HG03135 (cell line): ENCODE measurements around the gene PTGS1.

Source experiments
- ATAC-seq: cut with Tn5 transposase; IDR thresholded peaks from one replicate; pipeline ENCODE4 v1.9.1; 2021; ENCODE audit warnings: mild to moderate bottlenecking, moderate library complexity; ENCODE audit not compliant: unreplicated experiment

PTGS1 gene

GRCh38 chr9:122372856-122373845, 2.3 kb downstream of the PTGS1 start:
- ATAC-seq, result no peak

GRCh38 chr9:122374885-122375420, 4.1 kb downstream of the PTGS1 start:
- no peak for ATAC-seq

GRCh38 chr9:122376796-122377195, 6.0 kb downstream of the PTGS1 start:
- ATAC-seq, result no peak

GRCh38 chr9:122377241-122378164, 6.7 kb downstream of the PTGS1 start:
- no peak for ATAC-seq

DNA sequence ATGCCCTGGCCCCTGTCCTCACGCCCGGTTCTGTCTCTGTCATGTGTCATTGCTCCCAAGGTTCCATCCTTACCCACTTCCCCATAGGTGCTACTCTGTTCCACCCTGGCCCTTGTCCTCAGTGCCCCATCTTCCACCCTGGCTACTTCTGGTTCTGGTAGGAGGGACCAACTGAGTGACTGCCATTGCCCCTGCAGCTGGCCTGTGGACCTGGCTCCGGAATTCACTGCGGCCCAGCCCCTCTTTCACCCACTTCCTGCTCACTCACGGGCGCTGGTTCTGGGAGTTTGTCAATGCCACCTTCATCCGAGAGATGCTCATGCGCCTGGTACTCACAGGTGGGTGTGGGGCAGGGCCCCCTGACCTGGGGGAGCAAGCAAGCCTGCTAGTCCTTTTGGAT, 7.4 kb downstream of the PTGS1 start:
- ATAC-seq, result no peak

- ATAC-seq, result no peak
Measured at GRCh38 chr9:122379340-122379739, 8.5 kb downstream of the PTGS1 start.

DNA sequence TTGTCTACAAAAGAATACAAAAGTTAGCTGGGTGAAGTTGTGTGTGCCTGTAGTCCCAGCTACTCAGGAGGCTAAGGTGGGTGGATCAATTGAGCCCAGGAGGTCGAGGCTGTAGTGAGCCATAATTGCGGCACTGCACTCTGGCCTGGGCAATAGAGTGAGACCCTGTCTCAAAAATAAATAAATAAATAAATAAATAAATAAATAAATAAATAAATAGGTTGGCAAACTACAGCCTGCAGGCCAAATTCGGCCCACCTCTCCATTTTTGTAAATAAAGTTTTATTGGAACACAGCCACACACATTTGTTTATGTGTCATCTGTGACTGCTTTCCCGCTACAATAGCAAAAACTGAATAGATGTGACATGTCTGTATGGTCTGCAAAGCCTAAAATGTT, 9.5 kb downstream of the PTGS1 start:
- ATAC-seq, result no peak

DNA sequence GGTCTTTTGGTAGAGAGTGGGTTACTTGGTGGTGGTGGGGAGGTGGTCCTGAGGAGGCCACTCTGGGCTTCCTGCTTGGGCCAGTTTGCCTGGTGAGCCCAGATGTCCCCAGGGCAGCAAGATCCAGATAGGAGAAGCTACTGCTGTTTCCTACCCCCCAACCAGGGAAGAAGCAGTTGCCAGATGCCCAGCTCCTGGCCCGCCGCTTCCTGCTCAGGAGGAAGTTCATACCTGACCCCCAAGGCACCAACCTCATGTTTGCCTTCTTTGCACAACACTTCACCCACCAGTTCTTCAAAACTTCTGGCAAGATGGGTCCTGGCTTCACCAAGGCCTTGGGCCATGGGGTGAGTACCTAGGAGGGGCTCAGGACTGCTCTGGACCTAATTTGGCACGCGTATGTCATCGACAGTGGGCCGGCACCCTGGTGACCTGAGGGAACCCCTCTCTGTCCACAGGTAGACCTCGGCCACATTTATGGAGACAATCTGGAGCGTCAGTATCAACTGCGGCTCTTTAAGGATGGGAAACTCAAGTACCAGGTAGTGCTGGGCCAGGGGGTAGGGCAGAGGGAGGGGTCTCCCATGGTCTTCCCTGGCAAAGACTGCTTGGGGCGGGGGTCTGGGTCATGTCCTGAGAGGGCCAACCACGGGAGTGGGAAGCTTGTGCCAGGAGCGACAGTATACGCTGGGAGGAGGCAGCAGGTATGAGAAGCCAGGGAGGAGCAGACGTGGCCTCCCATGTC, 10.6 kb downstream of the PTGS1 start:
- no peak for ATAC-seq

DNA sequence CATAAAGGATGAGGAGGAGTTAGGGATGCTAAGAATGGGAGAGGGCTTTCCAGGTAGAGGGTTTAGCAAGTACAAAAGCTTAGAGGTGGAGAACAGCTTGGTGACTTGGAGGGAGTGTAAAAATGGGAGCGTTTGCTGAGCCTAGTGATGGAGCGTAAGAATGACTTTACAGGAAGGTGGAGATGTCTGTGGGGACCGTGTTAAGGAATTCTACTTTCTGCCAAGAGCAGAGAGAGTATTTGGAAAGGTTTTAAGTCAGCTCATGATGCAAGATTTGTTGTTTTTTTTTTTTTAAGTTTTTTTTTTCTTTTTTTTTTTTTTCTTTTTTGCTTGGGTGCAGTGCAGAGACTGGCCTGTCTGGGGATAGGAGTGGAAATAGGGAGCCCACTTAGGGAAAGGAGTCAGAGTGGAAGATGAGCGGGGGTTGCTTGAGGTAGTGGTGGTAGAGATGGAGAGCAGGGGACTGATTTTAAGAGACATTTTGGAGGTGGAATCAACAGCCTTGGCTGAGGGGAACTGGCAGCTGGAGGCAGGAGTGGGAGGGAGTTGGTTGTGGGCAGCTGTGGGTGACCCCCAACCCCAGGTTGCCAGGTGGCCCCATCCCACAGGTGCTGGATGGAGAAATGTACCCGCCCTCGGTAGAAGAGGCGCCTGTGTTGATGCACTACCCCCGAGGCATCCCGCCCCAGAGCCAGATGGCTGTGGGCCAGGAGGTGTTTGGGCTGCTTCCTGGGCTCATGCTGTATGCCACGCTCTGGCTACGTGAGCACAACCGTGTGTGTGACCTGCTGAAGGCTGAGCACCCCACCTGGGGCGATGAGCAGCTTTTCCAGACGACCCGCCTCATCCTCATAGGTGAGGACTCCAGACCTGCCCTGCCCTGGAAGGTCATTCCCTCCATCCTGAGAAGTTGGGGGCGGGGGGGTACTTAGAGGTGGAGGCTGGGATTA, 12.4 kb downstream of the PTGS1 start:
- ATAC-seq, result no peak

- no peak for ATAC-seq
Measured at GRCh38 chr9:122383992-122384461, 13.2 kb downstream of the PTGS1 start.

DNA sequence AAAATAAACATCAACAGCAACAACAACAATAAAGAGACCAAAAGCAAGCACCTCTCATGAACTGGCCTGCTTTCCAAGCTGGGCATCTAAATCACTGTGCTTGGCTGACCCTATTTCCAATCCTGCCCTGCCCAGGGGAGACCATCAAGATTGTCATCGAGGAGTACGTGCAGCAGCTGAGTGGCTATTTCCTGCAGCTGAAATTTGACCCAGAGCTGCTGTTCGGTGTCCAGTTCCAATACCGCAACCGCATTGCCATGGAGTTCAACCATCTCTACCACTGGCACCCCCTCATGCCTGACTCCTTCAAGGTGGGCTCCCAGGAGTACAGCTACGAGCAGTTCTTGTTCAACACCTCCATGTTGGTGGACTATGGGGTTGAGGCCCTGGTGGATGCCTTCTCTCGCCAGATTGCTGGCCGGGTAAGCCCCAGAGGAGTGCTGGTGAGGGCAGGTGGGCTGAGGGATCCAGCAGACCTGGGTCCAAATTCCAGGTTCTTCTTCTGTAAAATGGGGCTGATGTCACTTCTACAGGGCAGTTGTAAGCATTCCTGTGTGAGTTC, 15.6 kb downstream of the PTGS1 start:
- ATAC-seq, result no peak

GRCh38 chr9:122387536-122387935, 16.7 kb downstream of the PTGS1 start:
- no peak for ATAC-seq

DNA sequence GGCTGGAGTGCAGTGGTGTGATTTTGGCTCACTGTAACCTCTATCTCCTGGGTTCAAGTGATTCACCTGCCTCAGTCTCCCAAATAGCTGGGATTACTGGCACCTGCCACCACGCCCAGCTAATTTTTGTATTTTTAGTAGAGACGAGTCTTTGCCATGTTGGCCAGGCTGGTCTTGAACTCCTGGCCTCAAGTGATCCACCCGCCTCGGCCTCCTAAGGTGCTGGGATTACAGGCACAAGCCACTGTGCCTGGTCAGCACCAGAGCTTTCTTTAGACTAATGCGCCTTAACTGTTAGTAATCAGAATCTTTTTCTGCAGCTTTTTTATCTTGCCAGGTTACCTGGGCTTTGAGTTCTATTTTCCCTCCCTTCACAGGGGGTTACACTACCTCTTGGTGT, 18.4 kb downstream of the PTGS1 start:
- no peak for ATAC-seq

GRCh38 chr9:122389799-122390481, 19.1 kb downstream of the PTGS1 start:
- ATAC-seq, result no peak

DNA sequence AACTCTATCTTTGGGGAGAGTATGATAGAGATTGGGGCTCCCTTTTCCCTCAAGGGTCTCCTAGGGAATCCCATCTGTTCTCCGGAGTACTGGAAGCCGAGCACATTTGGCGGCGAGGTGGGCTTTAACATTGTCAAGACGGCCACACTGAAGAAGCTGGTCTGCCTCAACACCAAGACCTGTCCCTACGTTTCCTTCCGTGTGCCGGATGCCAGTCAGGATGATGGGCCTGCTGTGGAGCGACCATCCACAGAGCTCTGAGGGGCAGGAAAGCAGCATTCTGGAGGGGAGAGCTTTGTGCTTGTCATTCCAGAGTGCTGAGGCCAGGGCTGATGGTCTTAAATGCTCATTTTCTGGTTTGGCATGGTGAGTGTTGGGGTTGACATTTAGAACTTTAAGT, 21.5 kb downstream of the PTGS1 start:
- ATAC-seq, result no peak

DNA sequence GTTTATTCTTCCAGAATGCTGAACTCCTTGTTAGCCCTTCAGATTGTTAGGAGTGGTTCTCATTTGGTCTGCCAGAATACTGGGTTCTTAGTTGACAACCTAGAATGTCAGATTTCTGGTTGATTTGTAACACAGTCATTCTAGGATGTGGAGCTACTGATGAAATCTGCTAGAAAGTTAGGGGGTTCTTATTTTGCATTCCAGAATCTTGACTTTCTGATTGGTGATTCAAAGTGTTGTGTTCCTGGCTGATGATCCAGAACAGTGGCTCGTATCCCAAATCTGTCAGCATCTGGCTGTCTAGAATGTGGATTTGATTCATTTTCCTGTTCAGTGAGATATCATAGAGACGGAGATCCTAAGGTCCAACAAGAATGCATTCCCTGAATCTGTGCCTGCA, 21.9 kb downstream of the PTGS1 start:
- no peak for ATAC-seq

DNA sequence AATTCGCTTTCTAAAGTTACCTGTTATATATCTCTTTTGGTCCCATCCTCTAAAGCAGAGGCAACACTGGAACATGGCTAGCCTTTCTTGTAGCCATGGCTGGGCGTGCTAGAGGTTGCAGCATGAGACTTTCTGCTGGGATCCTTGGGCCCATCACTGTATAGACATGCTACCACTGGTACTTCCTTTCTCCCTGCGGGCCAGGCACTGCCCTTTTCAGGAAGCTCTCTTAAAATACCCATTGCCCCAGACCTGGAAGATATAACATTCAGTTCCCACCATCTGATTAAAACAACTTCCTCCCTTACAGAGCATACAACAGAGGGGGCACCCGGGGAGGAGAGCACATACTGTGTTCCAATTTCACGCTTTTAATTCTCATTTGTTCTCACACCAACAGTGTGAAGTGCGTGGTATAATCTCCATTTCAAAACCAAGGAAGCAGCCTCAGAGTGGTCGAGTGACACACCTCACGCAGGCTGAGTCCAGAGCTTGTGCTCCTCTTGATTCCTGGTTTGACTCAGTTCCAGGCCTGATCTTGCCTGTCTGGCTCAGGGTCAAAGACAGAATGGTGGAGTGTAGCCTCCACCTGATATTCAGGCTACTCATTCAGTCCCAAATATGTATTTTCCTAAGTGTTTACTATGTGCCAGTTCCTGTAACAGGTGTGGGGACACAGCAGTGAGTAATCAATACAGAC, 22.6 kb downstream of the PTGS1 start:
- no peak for ATAC-seq
